GM19023 (cell line): ENCODE results near the gene AFF3.
"Not testable (repeated sequence)": the region's sequence is repeated elsewhere in the genome, so short reads cannot be mapped to it uniquely, and the experiment has no call there.

Source experiments
- ATAC-seq: cut with Tn5 transposase; IDR thresholded peaks from one replicate; pipeline ENCODE4 v1.9.1; 2021; ENCODE audit warnings: mild to moderate bottlenecking, moderate library complexity; ENCODE audit not compliant: unreplicated experiment

Gene AFF3

GRCh38 chr2:99977966-99978365 is 164.4 kb downstream of the AFF3 start:
- ATAC-seq: no peak

- no peak for ATAC-seq
Observed at GRCh38 chr2:99975386-99975785, 167.0 kb downstream of the AFF3 start.

GRCh38 chr2:99974682-99975375 is 167.6 kb downstream of the AFF3 start:
- no peak for ATAC-seq

- ATAC-seq: no peak
Observed at GRCh38 chr2:99974275-99974674, 168.1 kb downstream of the AFF3 start.

GRCh38 chr2:99971326-99971900 is 171.0 kb downstream of the AFF3 start:
- no peak for ATAC-seq

GRCh38 chr2:99970292-99970868 is 172.0 kb downstream of the AFF3 start:
- ATAC-seq: no peak

GRCh38 chr2:99961196-99961913 is 181.0 kb downstream of the AFF3 start:
- no peak for ATAC-seq

GRCh38 chr2:99960790-99961189 is 181.6 kb downstream of the AFF3 start:
- no peak for ATAC-seq

- no peak for ATAC-seq
Observed at GRCh38 chr2:99960291-99960690, 182.1 kb downstream of the AFF3 start.

- no peak for ATAC-seq
Observed at GRCh38 chr2:99959261-99960014, 183.0 kb downstream of the AFF3 start.

- ATAC-seq: no peak
Observed at GRCh38 chr2:99957332-99958133, 184.9 kb downstream of the AFF3 start.

- no peak for ATAC-seq
Observed at GRCh38 chr2:99956232-99957030, 186.0 kb downstream of the AFF3 start.

- ATAC-seq: no peak
Observed at GRCh38 chr2:99953750-99954149, 188.6 kb downstream of the AFF3 start.

- no peak for ATAC-seq
Observed at GRCh38 chr2:99949963-99950362, 192.4 kb downstream of the AFF3 start.

GRCh38 chr2:99949530-99949929 is 192.9 kb downstream of the AFF3 start:
- no peak for ATAC-seq

- ATAC-seq: no peak
Observed at GRCh38 chr2:99948010-99948409, 194.4 kb downstream of the AFF3 start.

GRCh38 chr2:99947366-99947765 is 195.0 kb downstream of the AFF3 start:
- ATAC-seq: not testable (repeated sequence)

- ATAC-seq: no peak
Observed at GRCh38 chr2:99944019-99944418, 198.4 kb downstream of the AFF3 start.

GRCh38 chr2:99942561-99943347 is 199.6 kb downstream of the AFF3 start:
- ATAC-seq: no peak
